ENCODE data around the gene PIP4K2B.

PIP4K2B gene

GRCh38 chr17:38721802-38722201, 77.6 kb downstream of the PIP4K2B start:
- H3K9ac ChIP-seq (ENCODE audit: low read length) = no peak overlapping the region
- H3K36me3 ChIP-seq (ENCODE audit: control insufficient read depth, insufficient read depth, low read length, severe bottlenecking) = peaks cover 27% of the 10 kb centered on the region
- H3K27me3 ChIP-seq (replicated peaks; ENCODE audit: control insufficient read depth, insufficient read depth, low read length) = no peaks in the 10 kb centered on the region

GRCh38 chr17:38720941-38721340, 78.4 kb downstream of the PIP4K2B start:
- no peaks in the 10 kb centered on the region for H3K9me3 ChIP-seq (ENCODE audit: control insufficient read depth, low read length)
- H3K9ac ChIP-seq (ENCODE audit: low read length) = no peak overlapping the region
- no peaks in the 10 kb centered on the region for H3K27me3 ChIP-seq (replicated peaks; ENCODE audit: control insufficient read depth, insufficient read depth, low read length)
- peaks cover 36% of the 10 kb centered on the region for H3K36me3 ChIP-seq (ENCODE audit: control insufficient read depth, insufficient read depth, low read length, severe bottlenecking)
- H3K4me1 ChIP-seq (ENCODE audit: control insufficient read depth, insufficient read depth, low read length) = no peaks in the 10 kb centered on the region
- no peak for DNase-seq (ENCODE audit: low read depth)
- H3K4me3 ChIP-seq (ENCODE audit: low read length) = no peak overlapping the region

More at GRCh38 chr17:38721802-38722201, 77.6 kb downstream of the PIP4K2B start:
- Histone ChIP-seq H3K4me1 (ENCODE audit: control insufficient read depth, insufficient read depth, low read length) (no peaks in the 10 kb centered on the region), H3K9me3 (ENCODE audit: control insufficient read depth, low read length) (no peaks in the 10 kb centered on the region), H3K4me3 (ENCODE audit: low read length) (no peak overlapping the region)
- no peak for DNase-seq (ENCODE audit: low read depth)

- Histone ChIP-seq H3K9ac (ENCODE audit: low read length) (no peak overlapping the region), H3K27me3 (replicated peaks; ENCODE audit: control insufficient read depth, insufficient read depth, low read length) (no peaks in the 10 kb centered on the region), H3K4me3 (ENCODE audit: low read length) (no peak overlapping the region), H3K36me3 (ENCODE audit: control insufficient read depth, insufficient read depth, low read length, severe bottlenecking) (peaks cover 41% of the 10 kb centered on the region), H3K9me3 (ENCODE audit: control insufficient read depth, low read length) (no peaks in the 10 kb centered on the region), H3K4me1 (ENCODE audit: control insufficient read depth, insufficient read depth, low read length) (no peaks in the 10 kb centered on the region)
- DNase-seq (ENCODE audit: low read depth) = no peak
Observed at GRCh38 chr17:38719943-38720641, 79.3 kb downstream of the PIP4K2B start.

DNA sequence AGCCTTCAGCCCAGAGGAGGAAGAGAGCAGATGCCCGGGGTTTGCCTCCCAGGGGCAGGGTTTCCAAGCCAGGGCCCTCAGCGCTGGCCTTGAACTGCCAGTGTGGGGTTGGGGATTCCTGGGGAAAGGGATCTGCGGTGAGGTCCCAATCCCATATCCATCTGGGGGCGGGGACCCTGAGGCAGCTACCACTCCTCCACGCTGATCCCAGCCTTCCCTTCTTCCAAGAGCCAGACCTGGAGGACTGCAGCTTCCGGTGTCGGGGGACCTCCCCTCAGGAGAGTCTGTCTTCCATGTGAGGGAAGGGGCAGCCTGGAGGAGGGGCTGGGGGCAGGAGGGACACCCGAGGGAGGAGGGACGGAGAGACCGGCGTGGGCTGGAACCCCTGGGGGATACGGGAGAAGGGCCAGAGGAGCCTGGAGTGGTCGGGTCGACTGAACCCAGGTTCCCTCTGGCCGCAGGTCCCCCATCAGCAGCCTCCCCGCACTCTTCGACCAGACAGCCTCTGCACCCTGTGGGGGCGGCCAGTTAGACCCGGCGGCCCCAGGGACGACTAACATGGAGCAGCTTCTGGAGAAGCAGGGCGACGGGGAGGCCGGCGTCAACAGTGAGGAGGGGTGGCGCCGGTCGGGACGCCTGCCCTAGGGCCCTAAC, 79.9 kb downstream of the PIP4K2B start:
- no peak for DNase-seq (ENCODE audit: low read depth)
- Histone ChIP-seq H3K36me3 (ENCODE audit: control insufficient read depth, insufficient read depth, low read length, severe bottlenecking) (peaks cover 41% of the 10 kb centered on the region), H3K27me3 (replicated peaks; ENCODE audit: control insufficient read depth, insufficient read depth, low read length) (no peaks in the 10 kb centered on the region), H3K4me1 (ENCODE audit: control insufficient read depth, insufficient read depth, low read length) (no peaks in the 10 kb centered on the region), H3K4me3 (ENCODE audit: low read length) (no peak overlapping the region), H3K9me3 (ENCODE audit: control insufficient read depth, low read length) (no peaks in the 10 kb centered on the region), H3K9ac (ENCODE audit: low read length) (no peak overlapping the region)

DNA sequence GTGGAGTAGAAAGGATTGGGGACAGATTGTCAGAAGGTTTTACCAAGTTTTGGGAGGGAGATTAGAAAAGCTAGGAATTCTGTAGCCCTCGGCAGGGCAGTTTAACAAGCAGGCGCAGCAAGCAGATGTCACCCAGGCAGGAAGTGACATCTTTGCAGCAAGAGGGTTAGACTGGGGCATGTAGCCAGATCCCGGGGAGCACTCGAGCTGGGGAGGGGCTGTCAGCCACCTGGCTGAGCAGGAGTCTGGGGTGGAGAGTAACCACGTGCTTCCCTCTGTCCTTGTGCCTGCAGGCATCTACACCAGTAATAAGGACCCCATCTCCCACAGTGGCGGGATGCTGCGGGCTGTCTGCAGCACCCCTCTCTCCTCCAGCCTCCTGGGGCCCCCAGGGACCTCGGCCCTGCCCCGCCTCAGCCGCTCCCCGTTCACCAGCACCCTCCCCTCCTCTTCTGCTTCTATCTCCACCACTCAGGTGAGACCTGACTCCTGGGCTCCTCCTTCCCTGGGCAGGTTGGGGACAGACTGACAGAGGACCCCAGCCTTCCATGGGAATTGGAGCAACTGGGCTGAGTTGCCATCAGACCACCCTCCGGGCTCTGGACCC, 82.1 kb downstream of the PIP4K2B start:
- Histone ChIP-seq H3K9me3 (ENCODE audit: control insufficient read depth, low read length) (no peaks in the 10 kb centered on the region), H3K27me3 (replicated peaks; ENCODE audit: control insufficient read depth, insufficient read depth, low read length) (no peaks in the 10 kb centered on the region), H3K4me1 (ENCODE audit: control insufficient read depth, insufficient read depth, low read length) (no peaks in the 10 kb centered on the region), H3K4me3 (ENCODE audit: low read length) (no peak overlapping the region), H3K9ac (ENCODE audit: low read length) (no peak overlapping the region), H3K36me3 (ENCODE audit: control insufficient read depth, insufficient read depth, low read length, severe bottlenecking) (peaks cover 55% of the 10 kb centered on the region)
- no peak for DNase-seq (ENCODE audit: low read depth)

DNA sequence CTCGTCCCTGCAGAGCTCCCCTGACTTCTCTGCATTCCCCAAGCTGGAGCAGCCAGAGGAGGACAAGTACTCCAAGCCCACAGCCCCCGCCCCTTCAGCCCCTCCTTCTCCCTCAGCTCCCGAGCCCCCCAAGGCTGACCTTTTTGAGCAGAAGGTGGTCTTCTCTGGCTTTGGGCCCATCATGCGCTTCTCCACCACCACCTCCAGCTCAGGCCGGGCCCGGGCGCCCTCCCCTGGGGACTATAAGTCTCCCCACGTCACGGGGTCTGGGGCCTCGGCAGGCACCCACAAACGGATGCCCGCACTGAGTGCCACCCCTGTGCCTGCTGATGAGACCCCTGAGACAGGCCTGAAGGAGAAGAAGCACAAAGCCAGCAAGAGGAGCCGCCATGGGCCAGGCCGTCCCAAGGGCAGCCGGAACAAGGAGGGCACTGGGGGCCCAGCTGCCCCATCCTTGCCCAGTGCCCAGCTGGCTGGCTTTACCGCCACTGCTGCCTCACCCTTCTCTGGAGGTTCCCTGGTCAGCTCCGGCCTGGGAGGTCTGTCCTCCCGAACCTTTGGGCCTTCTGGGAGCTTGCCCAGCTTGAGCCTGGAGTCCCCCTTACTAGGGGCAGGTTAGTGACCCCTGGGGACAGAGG, 82.9 kb downstream of the PIP4K2B start:
- Histone ChIP-seq H3K4me1 (ENCODE audit: control insufficient read depth, insufficient read depth, low read length) (no peaks in the 10 kb centered on the region), H3K36me3 (ENCODE audit: control insufficient read depth, insufficient read depth, low read length, severe bottlenecking) (peaks cover 62% of the 10 kb centered on the region), H3K4me3 (ENCODE audit: low read length) (no peak overlapping the region), H3K9me3 (ENCODE audit: control insufficient read depth, low read length) (no peaks in the 10 kb centered on the region), H3K27me3 (replicated peaks; ENCODE audit: control insufficient read depth, insufficient read depth, low read length) (no peaks in the 10 kb centered on the region), H3K9ac (ENCODE audit: low read length) (no peak overlapping the region)
- no peak for DNase-seq (ENCODE audit: low read depth)

Measured in adipocyte (in vitro differentiated cells).